K562 (cell line): ENCODE results near the gene EDA. TPM values are rescaled to one million over a fixed set of nuclear protein-coding genes. Genes with fewer than 3 reads are reported as not detected.

Experiments
- ATAC-seq: fragments of 200-7000 bp; cut with Tn5 transposase; 3 replicates; pipeline ENCODE4 v1.9.1; 2020; ENCODE audit warnings: moderate library complexity
- BruUV-seq: library from RNA; stranded (reverse); fragments of 400-500 nt; replicated peaks from 2 replicates; lab custom pipeline; 2021; lab: Mats Ljungman, UMichigan
- CTCF ChIA-PET: fragments of 300-600 bp; formaldehyde crosslinking; extraction: SDS; loops from one replicate; lab custom pipeline; 2021; ENCODE audit warnings: low intra/inter-chr PET ratio; lab: Yijun Ruan, JAX
- POLR2A ChIA-PET: fragments of 300-600, 350-650 bp; sonication (Branson Sonifier 250); formaldehyde crosslinking; extraction: SDS; loops from one replicate; lab custom pipeline; 2021; ENCODE audit warnings: antibody characterized with exemption, inconsistent platforms; lab: Yijun Ruan, JAX
- DNase-seq, 4 experiments: peaks; one replicate each; pipeline versions ENCODE4 v3.0.0 to v3.0.0-alpha.2; 2011 to 2018; ENCODE audit warnings: low spot score in 3 of 4, mixed read lengths in 3 of 4; ENCODE audit errors: extremely low read depth in 1 of 4
- FAIRE-seq: peaks from 2 replicates; lab custom pipeline; 2011; peaks lifted over from hg19 to GRCh38; lab: Jason Lieb, UNC
- H2AFZ ChIP-seq: 2 replicates; pipeline ENCODE4 v1.6.0; 2011; ENCODE audit warnings: low read depth, low read length, control low read depth, inconsistent platforms
- H3K27ac ChIP-seq: fragments of 200-600 bp; 3 replicates; pipeline ENCODE4 v1.8.0; 2011; ENCODE audit warnings: low read depth, mild to moderate bottlenecking, control low read depth, inconsistent platforms, low read length, moderate library complexity, mixed read lengths; ENCODE audit errors: extremely low read depth
- H3K27me3 ChIP-seq, 2 experiments: fragments of 300-600 bp in 1 of 2; 2 replicates in 1 of 2; 3 replicates in 1 of 2; pipeline versions ENCODE4 v1.6.0 to v1.8.0; 2011; ENCODE audit warnings: inconsistent platforms in 2 of 2, low read length in 2 of 2, mild to moderate bottlenecking in 1 of 2, mixed read lengths in 1 of 2, moderate library complexity in 1 of 2; ENCODE audit not compliant: control insufficient read depth in 2 of 2, insufficient read depth in 2 of 2
- H3K36me3 ChIP-seq: fragments of 300-600 bp; 3 replicates; pipeline ENCODE4 v1.8.0; 2011; ENCODE audit warnings: mild to moderate bottlenecking, low read length, inconsistent platforms; ENCODE audit not compliant: control insufficient read depth, insufficient read depth
- H3K4me1 ChIP-seq, 2 experiments: fragments of 200-600 bp in 1 of 2; replicated peaks in 1 of 2; 2 replicates in 1 of 2; 3 replicates in 1 of 2; pipeline versions ENCODE4 v1.5.1 to v1.8.0; 2011; ENCODE audit warnings: inconsistent platforms in 2 of 2, low read length in 2 of 2, mild to moderate bottlenecking in 1 of 2, mixed read lengths in 1 of 2, moderate library complexity in 1 of 2; ENCODE audit not compliant: control insufficient read depth in 2 of 2, insufficient read depth in 2 of 2
- H3K4me2 ChIP-seq: 2 replicates; pipeline ENCODE4 v1.6.1; 2011; ENCODE audit warnings: low read length, control low read depth, inconsistent platforms, mixed read lengths; ENCODE audit not compliant: insufficient read depth
- H3K4me3 ChIP-seq: fragments of 200-600 bp; sonication (generic), shearing (Covaris generic); 2 replicates; pipeline ENCODE4 v1.5.1; 2016; ENCODE audit warnings: control low read depth, inconsistent platforms
- H3K79me2 ChIP-seq: fragments of 200-600 bp; 3 replicates; pipeline ENCODE4 v1.8.0; 2011; ENCODE audit warnings: low read length, inconsistent platforms; ENCODE audit not compliant: control insufficient read depth, insufficient read depth
- H3K9ac ChIP-seq, 2 experiments: 2 replicates each; pipeline versions ENCODE4 v1.6.0 to v1.6.1; 2011; ENCODE audit warnings: low read depth in 2 of 2, low read length in 2 of 2, control low read depth in 1 of 2, inconsistent platforms in 1 of 2, mild to moderate bottlenecking in 1 of 2, mixed read lengths in 1 of 2; ENCODE audit not compliant: insufficient read depth in 1 of 2
- H3K9me1 ChIP-seq: one replicate; pipeline ENCODE4 v1.6.0; 2011; ENCODE audit warnings: inconsistent platforms, mild to moderate bottlenecking, low read length, moderate library complexity; ENCODE audit not compliant: control insufficient read depth, insufficient read depth
- H3K9me3 ChIP-seq: replicated peaks from 2 replicates; pipeline ENCODE4 v1.5.1; 2011; ENCODE audit warnings: low read depth, low read length, inconsistent platforms; ENCODE audit not compliant: control insufficient read depth, insufficient read depth
- H4K20me1 ChIP-seq: replicated peaks from 2 replicates; pipeline ENCODE4 v1.6.1; 2011; ENCODE audit warnings: low read length, inconsistent platforms, mixed read lengths; ENCODE audit not compliant: control insufficient read depth, insufficient read depth
- HEY1 ChIP-seq: fragments of 250-450 bp; sonication (Bioruptor Pico); IDR thresholded peaks from 2 replicates; pipeline ENCODE4 v1.5.0; 2020; ENCODE audit warnings: mild to moderate bottlenecking, moderate library complexity, borderline replicate concordance
- L3MBTL2 ChIP-seq: fragments of 450-650 bp; IDR thresholded peaks from 2 replicates; pipeline ENCODE4 v1.6.1; 2016; ENCODE audit warnings: mild to moderate bottlenecking, moderate library complexity
- NFYB ChIP-seq: IDR thresholded peaks from 2 replicates; pipeline ENCODE4 v1.6.1; 2011; ENCODE audit warnings: mild to moderate bottlenecking, moderate library complexity; ENCODE audit not compliant: insufficient read length; ENCODE audit errors: extremely low read depth
- SPI1 ChIP-seq: IDR thresholded peaks from 2 replicates; pipeline ENCODE4 v1.6.1; 2011; ENCODE audit warnings: low read depth, low read length, control low read depth, borderline replicate concordance
- UBTF ChIP-seq, 2 experiments: IDR thresholded peaks; 2 replicates each; pipeline ENCODE4 v1.6.1; 2012; ENCODE audit warnings: improper control_type of control experiment in 2 of 2, low read depth in 2 of 2, low read length in 2 of 2, borderline replicate concordance in 1 of 2
- WGBS: fragments of 100-300 bp; shearing (Covaris generic); methylation state at CpG from one replicate; pipeline ENCODE4 v1.1.6; 2016; ENCODE audit warnings: low coverage, mixed read lengths; ENCODE audit not compliant: insufficient coverage; ENCODE audit errors: missing lambda C conversion rate; 5-methylcytosine and 5-hydroxymethylcytosine counted together
- in situ Hi-C: fragments of 300-500 bp; cut with MboI; formaldehyde crosslinking; loops from 4 replicates; pipeline ENCODE4 v1.15.0; 2018; ENCODE audit warnings: inconsistent platforms, mixed read lengths
- intact Hi-C: fragments of 100-400 bp; cut with micrococcal nuclease; formaldehyde crosslinking; loops from 2 replicates; pipeline ENCODE4 v1.14.2; 2022
- polyA plus RNA-seq, 8 experiments: library from polyadenylated mRNA; depleted of rRNA in 4 of 8; stranded (reverse) in 5 of 8; unstranded in 3 of 8; fragments of >200 nt; fragmentation: Nextera tagmentation in 2 of 8; fragmentation: Illumina TruSeq in 1 of 8; extraction: Ambion mirVana in 2 of 8; extraction: Trizol in 1 of 8; gene quantifications; 2 replicates each; pipeline versions ENCODE4 v1.2.1 to v1.2.3, GENCODE V29; 2011 to 2014; ENCODE audit warnings: inconsistent platforms in 1 of 8, missing spikeins in 1 of 8
- total RNA-seq, 7 experiments: library from RNA; depleted of rRNA in 6 of 7; stranded (reverse); fragments of >200 nt in 6 of 7; fragmentation: Illumina TruSeq in 2 of 7; extraction: Trizol in 2 of 7; gene quantifications; 2 replicates each; pipeline versions ENCODE4 v1.2.1 to v1.2.3, GENCODE V29; 2011 to 2021; ENCODE audit warnings: low replicate concordance in 1 of 7

EDA gene
- total and polyA plus RNA-seq, 9 of the 15 experiments (the other 6 are each of a cell fraction or from before 2014, with no cell fraction given), result 0.03 to 0.40 (median 0.07) TPM

- no peak for FAIRE-seq
- no peaks in the 10 kb centered on the region for H3K36me3 ChIP-seq
- WGBS, result 40% methylated on average over 8 of the region's 14 CpGs
- no peaks in the 10 kb centered on the region for H3K4me1 ChIP-seq
- no peaks in the 10 kb centered on the region for H4K20me1 ChIP-seq
- CTCF ChIA-PET, result no interaction called here
- no peak within 1 kb of the TSS for H3K4me3 ChIP-seq
- no peaks in the 10 kb centered on the region for H3K9me3 ChIP-seq
- peaks cover 0 to 14% of the 10 kb centered on the region in 2 experiments; a peak in 2 of 5 replicates for H3K27me3 ChIP-seq
- DNase-seq, result no peak
- no TSS peak for BruUV-seq
- no peak within 1 kb of the TSS for H3K9ac ChIP-seq
- H3K27ac ChIP-seq, result no peak within 1 kb of the TSS
- intact Hi-C loops (no loop called here), in situ Hi-C loops (no loop called here)
- H2AFZ ChIP-seq, result no peak within 1 kb of the TSS
- POLR2A ChIA-PET, result no interaction called here
- TF ChIP-seq UBTF (IDR thresholded peaks at IDR 0.05; ENCODE audit: borderline replicate concordance in 1 of 2, low read depth in 2 of 2, low read length in 2 of 2) (no peak), NFYB (peak; percentile 34), L3MBTL2 (0 out of 2 replicates have a peak, but pooled peaks have one; percentile 13), SPI1 (no peak), HEY1 (CRISPR knock-in tag) (no peak)
- H3K9me1 ChIP-seq, result no peaks in the 10 kb centered on the region
- no peaks in the 10 kb centered on the region for H3K79me2 ChIP-seq
- peak; percentile 21; the same call in 2 of the 3 replicates for ATAC-seq
- H3K4me2 ChIP-seq, result no peak within 1 kb of the TSS
Observed at GRCh38 chrX:70062076-70062475, 446.2 kb downstream of the EDA start, which contains the start of gene OTUD6A. Gene OTUD6A (plus strand): TSS chrX:70062457. CDS start chrX:70062525, 68 bp downstream.
